Measurements from ENCODE around the gene ILRUN.

- TF ChIP-seq, protein P1, sequence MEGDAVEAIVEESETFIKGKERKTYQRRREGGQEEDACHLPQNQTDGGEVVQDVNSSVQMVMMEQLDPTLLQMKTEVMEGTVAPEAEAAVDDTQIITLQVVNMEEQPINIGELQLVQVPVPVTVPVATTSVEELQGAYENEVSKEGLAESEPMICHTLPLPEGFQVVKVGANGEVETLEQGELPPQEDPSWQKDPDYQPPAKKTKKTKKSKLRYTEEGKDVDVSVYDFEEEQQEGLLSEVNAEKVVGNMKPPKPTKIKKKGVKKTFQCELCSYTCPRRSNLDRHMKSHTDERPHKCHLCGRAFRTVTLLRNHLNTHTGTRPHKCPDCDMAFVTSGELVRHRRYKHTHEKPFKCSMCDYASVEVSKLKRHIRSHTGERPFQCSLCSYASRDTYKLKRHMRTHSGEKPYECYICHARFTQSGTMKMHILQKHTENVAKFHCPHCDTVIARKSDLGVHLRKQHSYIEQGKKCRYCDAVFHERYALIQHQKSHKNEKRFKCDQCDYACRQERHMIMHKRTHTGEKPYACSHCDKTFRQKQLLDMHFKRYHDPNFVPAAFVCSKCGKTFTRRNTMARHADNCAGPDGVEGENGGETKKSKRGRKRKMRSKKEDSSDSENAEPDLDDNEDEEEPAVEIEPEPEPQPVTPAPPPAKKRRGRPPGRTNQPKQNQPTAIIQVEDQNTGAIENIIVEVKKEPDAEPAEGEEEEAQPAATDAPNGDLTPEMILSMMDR (conservative IDR thresholded peaks at IDR 0.05 in 1 of 2, IDR thresholded peaks at IDR 0.05 in 1 of 2; ENCODE audit: extremely low read depth in 1 of 2, insufficient read depth in 1 of 2, low read depth in 1 of 2, low read length in 2 of 2), result no peak
- no peak for TF ChIP-seq EZH2 (IDR thresholded peaks at IDR 0.05; ENCODE audit: borderline replicate concordance, low read length)
Measured at GRCh38 chr6:34652263-34652662, 44.3 kb downstream of the ILRUN start.

All from mammary epithelial cell (primary cell).